HG03432 (cell line): ENCODE measurements around the gene PEAR1.

ENCODE experiments used
- ATAC-seq: cut with Tn5 transposase; IDR thresholded peaks from one replicate; pipeline ENCODE4 v1.9.1; 2021; ENCODE audit warnings: mild to moderate bottlenecking, moderate library complexity; ENCODE audit not compliant: unreplicated experiment

PEAR1 gene

DNA sequence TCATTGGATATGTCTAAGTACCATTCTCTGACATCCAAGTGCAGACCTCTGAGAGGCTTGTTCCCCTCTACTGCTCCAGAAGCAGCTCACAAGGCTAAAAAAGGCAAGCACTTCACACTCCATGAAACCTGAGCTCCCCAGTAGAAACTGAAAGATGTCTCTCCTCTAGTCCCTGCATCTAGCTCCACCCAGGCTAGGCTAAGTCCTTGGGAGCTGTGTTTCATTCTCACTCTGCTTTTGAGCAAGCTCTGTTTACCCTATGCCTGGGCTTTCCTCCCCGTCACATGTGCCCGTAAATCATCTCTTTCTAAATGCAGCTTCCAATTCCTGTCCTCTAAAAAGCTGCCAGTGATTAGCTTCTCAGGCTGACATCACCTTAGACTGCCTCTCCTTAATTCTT lies 65.9 kb downstream of the PEAR1 start:
- ATAC-seq, result no peak

DNA sequence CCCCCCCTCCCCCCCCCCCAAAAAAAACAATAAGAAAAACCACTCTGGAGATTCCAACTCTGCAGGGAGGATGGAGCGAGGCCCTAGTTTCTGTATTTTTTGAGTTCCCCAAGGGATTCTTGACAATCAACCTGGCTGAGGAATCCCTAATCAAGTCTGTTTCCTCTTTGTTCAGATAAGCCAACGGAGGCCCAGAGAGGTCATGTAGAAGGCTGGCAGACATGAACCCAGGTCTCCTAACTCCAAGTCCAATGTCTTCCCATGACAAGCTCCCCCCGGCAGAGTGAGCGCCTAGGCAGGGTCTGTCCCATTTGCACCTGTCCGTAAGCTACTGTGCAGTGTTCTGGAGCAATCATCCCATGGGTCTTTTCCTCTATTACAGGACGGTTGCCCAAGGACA lies 66.4 kb downstream of the PEAR1 start:
- ATAC-seq, result no peak

DNA sequence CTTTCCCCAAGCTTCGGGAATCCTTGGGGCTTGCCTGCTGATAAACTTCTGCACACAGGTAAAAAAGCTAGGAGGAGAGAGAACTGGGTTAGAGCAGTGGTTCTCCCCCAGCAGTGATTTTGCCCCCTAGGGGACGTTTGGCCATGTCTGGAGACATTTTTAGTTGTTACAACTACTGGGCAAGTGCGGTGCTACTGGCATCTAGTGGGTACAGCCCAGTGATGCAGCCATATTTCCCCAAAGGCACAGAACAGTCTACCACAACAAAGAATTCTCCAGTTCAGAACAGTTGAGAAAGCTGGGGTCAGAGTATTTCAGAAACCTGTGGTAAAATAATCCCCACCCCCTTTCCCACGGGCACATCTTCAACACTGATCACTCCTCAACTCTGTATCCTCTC lies 68.2 kb downstream of the PEAR1 start:
- no peak for ATAC-seq

DNA sequence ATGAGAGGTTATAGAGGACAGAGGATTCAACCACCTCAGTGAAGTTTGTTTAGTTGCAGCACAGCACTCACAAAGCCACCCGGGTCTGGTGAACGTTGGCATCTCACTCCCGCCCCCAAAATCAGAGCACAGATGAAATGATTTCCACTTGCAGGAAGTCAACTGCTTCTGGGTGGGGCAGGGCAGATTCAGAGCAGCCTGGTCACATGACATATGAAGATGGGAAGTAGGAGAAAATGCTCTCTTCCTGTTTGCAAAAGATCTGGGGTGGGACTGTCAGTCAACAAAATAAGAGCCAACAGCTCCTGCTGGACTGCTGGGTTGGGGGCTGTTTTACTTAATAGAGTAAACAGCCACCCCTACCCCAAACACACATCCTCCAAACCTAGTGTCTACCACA lies 70.1 kb downstream of the PEAR1 start:
- ATAC-seq, result no peak

DNA sequence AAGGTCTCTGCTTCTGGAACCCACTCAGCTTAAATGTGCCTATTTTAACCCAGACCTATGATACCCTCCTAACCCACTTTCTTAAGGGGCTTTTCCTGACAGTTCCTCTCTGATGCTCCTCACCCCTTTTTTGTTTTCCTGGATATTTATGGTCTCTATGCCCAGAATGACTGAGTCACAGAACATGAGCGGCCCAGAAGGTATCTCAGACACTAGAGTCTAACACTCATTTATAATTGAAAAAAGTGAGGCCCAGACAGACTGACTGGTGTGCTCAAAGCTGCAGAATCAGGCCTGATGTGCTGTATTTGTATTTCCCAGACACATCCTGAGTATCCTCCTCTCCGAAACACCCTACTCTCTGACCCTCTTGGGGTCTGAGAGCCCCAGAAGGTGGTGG lies 70.9 kb downstream of the PEAR1 start:
- ATAC-seq, result no peak
